Glomerular endothelial cell (primary cell): ENCODE measurements around the gene AMPD3. TPM values are rescaled to one million over a fixed set of nuclear protein-coding genes. Genes with fewer than 3 reads are reported as not detected.
"Not testable (repeated sequence)": the region's sequence is repeated elsewhere in the genome, so short reads cannot be mapped to it uniquely, and the experiment has no call there.

ENCODE experiments used
- DNase-seq: peaks from one replicate; pipeline ENCODE4 v3.0.0-alpha.2; 2011; ENCODE audit warnings: low read depth, low spot score; ENCODE audit errors: extremely low read depth
- total RNA-seq: library from RNA; depleted of rRNA; stranded (reverse); fragments of >200 nt; gene quantifications from 2 replicates; pipeline ENCODE4 v1.2.3, GENCODE V29; 2015

Gene AMPD3
- total RNA-seq, 1 donor from 2014 or later: 5.0 TPM

- DNase-seq: not testable (repeated sequence)
These were observed 18.4 kb upstream of the AMPD3 start for GRCh38 chr11:10436683-10437082.

GRCh38 chr11:10438458-10438857 is 16.6 kb upstream of the AMPD3 start:
- DNase-seq: no peak

DNA sequence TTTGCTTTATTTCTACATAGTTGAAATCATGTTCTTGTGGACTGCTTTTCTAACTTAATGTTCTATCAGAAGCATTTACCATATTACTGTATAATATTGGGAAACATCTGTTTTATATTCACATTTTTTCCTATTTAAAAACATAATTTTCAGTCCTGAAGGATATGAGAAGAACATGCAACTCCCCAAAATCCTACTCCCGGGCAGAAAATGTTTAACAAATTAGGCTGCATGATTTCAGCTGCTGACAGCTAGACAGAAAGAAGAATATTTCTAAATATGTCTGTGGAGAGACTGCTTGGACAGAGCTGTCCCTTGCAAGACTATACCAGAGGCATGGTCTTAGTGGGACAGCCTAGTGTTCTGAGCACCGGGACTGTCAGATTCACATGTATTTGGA is 15.7 kb upstream of the AMPD3 start:
- DNase-seq: no peak

DNA sequence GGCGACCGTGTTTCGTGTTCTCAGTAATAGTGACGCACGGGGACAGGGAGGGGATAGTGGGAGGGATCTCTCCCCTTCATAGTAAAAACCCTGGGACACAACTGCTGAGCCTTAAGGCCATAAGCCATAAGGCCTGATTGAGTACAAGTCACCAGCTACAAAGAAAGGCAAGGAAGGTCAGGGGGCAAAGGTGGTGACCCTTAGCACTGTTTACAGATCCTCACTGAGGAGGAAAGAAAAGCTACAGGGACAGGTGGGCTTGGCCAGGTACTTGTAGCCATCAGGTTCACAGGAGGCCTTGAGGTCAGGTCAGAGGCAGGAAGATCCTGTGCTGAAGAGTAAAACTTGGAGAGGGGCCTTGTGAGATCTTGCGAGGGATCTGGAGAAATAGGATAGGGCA is 15.1 kb upstream of the AMPD3 start:
- DNase-seq: no peak

DNA sequence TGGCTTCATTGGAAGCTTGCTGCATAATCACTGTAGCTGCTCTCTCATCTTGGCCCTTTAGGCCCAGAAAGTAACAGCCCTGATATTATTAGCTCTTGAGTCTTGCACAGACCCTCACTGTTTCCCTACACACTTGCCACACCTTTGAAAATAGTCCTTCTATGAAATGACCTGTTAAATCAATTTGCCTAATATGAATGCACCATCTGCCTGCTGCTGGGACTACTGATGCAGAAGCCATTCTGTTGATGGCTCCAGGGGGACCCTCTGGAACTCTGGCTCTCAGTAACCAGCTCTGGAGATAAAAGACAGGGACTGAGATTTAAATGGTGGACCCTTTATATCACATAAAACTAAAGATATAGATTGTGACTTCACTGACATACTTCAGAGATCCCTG is 14.7 kb upstream of the AMPD3 start:
- no peak for DNase-seq

GRCh38 chr11:10441091-10441490 is 14.0 kb upstream of the AMPD3 start:
- DNase-seq: no peak

GRCh38 chr11:10441652-10442503 is 13.2 kb upstream of the AMPD3 start:
- DNase-seq: no peak

GRCh38 chr11:10443152-10443551 is 11.9 kb upstream of the AMPD3 start:
- DNase-seq: no peak

GRCh38 chr11:10443721-10444235 is 11.3 kb upstream of the AMPD3 start:
- DNase-seq: no peak

DNA sequence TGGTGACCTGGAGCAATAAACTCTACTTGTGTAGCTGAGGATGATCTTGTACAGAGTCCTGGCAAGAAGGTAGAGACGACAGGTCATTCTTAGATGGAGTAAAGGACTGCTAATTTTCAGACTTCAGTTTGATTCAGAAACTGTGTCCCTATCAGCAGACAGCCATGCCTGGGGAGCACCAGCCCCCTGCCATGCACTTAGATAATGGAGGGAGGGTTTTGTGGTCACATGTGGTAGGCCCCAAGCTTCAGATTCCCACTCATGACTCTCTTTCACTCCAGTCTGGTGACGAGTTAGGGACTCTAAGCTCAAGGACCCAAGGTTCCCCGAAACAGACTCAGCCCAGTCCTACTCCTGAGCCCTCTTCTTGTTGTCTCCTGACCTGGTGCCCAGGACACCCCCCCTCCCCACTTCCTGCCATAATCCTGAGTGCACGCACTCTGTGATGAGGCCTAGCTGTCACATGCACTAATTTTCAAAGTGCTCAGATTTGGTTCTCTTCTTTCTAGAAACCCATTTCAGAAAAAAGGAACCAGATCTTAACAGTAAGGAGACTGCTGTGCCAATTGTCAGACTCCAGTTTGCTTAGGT is 10.2 kb upstream of the AMPD3 start:
- no peak for DNase-seq

DNA sequence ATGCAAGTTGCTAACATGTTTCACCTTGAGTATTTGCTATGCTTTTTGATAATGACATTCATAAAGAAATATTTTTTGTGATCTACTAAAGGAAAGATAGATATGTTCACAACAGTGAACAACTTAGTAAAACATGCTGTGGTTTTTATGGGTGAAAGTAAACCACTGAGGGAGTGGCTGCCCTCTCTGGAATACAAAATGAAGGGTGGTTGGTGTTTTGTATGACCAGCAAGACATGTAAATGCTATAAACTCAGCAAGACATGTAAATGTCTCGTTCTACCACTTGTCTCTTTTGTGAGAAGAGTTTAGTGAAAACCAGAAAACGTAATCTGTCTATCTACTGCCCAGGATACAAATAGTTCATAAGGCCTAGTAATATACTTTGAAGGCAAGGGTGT is 7.6 kb upstream of the AMPD3 start:
- DNase-seq: no peak

- no peak for DNase-seq
These were observed 4.3 kb upstream of the AMPD3 start for GRCh38 chr11:10450462-10451425.

- DNase-seq: no peak
These were observed 3.5 kb upstream of the AMPD3 start for GRCh38 chr11:10451426-10452116.

GRCh38 chr11:10452211-10452767 is 2.8 kb upstream of the AMPD3 start:
- no peak for DNase-seq

DNA sequence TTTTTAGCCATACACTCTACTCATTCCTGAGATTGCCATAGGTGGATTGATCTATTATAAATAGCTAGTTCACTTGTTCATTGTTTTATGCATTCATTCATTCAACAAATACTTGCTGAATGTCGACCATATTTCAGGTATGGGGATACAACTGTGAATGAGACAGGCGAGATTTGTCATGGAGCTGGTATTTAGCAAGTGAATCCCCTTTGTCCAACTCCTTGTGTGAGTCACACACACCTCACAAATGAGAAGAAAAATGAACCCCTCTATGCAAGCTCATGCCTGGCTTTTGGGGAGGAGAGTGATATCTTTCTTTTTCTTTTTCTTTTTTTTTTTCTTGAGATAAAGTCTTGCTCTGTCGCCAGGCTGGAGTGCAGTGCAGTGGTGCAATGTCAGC is 1.8 kb upstream of the AMPD3 start:
- DNase-seq: no peak

- no peak for DNase-seq
These were observed 798 bp downstream of the AMPD3 start for GRCh38 chr11:10455637-10456487.

DNA sequence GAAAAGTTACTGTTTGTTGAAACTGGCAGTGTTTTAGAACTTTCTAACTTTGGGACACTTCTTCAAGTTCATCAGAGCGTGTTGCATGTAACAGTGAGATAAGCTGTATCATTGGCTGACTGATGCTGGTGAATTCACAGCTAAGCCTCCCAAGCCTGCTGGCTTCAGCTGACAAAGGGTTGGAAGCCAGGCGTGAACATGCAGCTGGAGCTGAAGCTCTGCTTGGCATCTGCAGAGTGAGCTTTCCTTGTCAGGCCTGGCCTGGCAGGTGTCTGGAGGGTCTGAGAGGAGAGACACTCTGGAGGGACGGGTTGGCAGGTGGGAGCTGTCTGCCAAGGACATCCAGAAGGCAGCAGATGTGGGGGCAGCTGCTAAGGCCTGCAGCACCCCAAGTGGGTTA is 1.5 kb downstream of the AMPD3 start:
- no peak for DNase-seq

- DNase-seq: no peak
These were observed 2.8 kb downstream of the AMPD3 start for GRCh38 chr11:10457901-10458300.
